SU-DHL-6 (cell line): Measurements from ENCODE around the gene FAM98B.

Experiments
- H2AFZ ChIP-seq: fragments of 200-600 bp; sonication (generic); 2 replicates; pipeline ENCODE4 v1.6.1; 2014; ENCODE audit warnings: low read depth, mild to moderate bottlenecking, moderate library complexity, mixed read lengths, antibody characterized with exemption, low read length; ENCODE audit not compliant: severe bottlenecking
- H3F3A ChIP-seq: fragments of 200-600 bp; shearing (Covaris generic); 2 replicates; pipeline ENCODE4 v1.6.0; 2016; ENCODE audit warnings: antibody characterized with exemption, mild to moderate bottlenecking; ENCODE audit not compliant: insufficient read depth
- H3K27ac ChIP-seq: fragments of 200-600 bp; sonication (generic); 2 replicates; pipeline ENCODE4 v1.5.1; 2016; ENCODE audit warnings: low read depth, mild to moderate bottlenecking, low read length, moderate library complexity, mixed read lengths
- H3K27me3 ChIP-seq: fragments of 200-600 bp; sonication (generic), shearing (Covaris generic); 2 replicates; pipeline ENCODE4 v1.6.0; 2014; ENCODE audit warnings: mild to moderate bottlenecking, low read length
- H3K36me3 ChIP-seq: fragments of 200-600 bp; sonication (generic); 2 replicates; pipeline ENCODE4 v1.6.1; 2014; ENCODE audit warnings: mild to moderate bottlenecking, low read length, mixed read lengths
- H3K4me2 ChIP-seq: fragments of 300-600, 200-600 bp; shearing (Covaris generic), sonication (generic); 2 replicates; pipeline ENCODE4 v1.6.0; 2014; ENCODE audit warnings: low read length, low read depth, mild to moderate bottlenecking; ENCODE audit not compliant: poor library complexity, severe bottlenecking
- H3K4me3 ChIP-seq: fragments of 200-600 bp; sonication (generic); 2 replicates; pipeline ENCODE4 v1.5.1; 2014; ENCODE audit warnings: antibody characterized with exemption, low read length, mild to moderate bottlenecking, mixed read lengths; ENCODE audit not compliant: insufficient read depth, poor library complexity, severe bottlenecking
- H3K79me2 ChIP-seq: fragments of 200-600 bp; sonication (generic); 2 replicates; pipeline ENCODE4 v1.6.1; 2014; ENCODE audit warnings: mild to moderate bottlenecking, low read length, moderate library complexity; ENCODE audit not compliant: insufficient read depth
- H3K9ac ChIP-seq: fragments of 200-600 bp; sonication (generic); 2 replicates; pipeline ENCODE4 v1.7.0; 2014; ENCODE audit warnings: mild to moderate bottlenecking, low read length
- H3K9me2 ChIP-seq: fragments of 200-600 bp; sonication (generic); replicated peaks from 2 replicates; pipeline ENCODE4 v1.6.1; 2014; ENCODE audit warnings: low read length; ENCODE audit not compliant: insufficient read depth
- H3K9me3 ChIP-seq: fragments of 200-600 bp; sonication (generic); 2 replicates; pipeline ENCODE4 v1.6.1; 2014; ENCODE audit warnings: low read length, mixed read lengths; ENCODE audit not compliant: insufficient read depth
- H4K20me1 ChIP-seq: fragments of 200-600 bp; sonication (generic); 2 replicates; pipeline ENCODE4 v1.6.1; 2014; ENCODE audit warnings: low read depth, mild to moderate bottlenecking, antibody characterized with exemption, low read length, moderate library complexity, mixed read lengths
- EZH2phosphoT487 ChIP-seq: fragments of 200-600 bp; sonication (generic), shearing (Covaris generic); conservative IDR thresholded peaks from 2 replicates; pipeline ENCODE4 v1.6.1; 2018; ENCODE audit warnings: mild to moderate bottlenecking, antibody characterized with exemption, low read length, moderate library complexity, mixed read lengths
- TF ChIP-seq, protein P1 (sequence below): fragments of 200-600 bp; sonication (generic); IDR thresholded peaks from one replicate; pipeline ENCODE4 v1.5.1; 2017; ENCODE audit warnings: antibody characterized with exemption, mild to moderate bottlenecking, low read length, moderate library complexity; ENCODE audit not compliant: insufficient read depth, poor library complexity, severe bottlenecking

FAM98B gene

GRCh38 chr15:38525489-38525888 is 71.6 kb downstream of the FAM98B start:
- no peaks in the 10 kb centered on the region for H3K27me3 ChIP-seq
- H3K4me3 ChIP-seq: no peak overlapping the region
- no peaks in the 10 kb centered on the region for H4K20me1 ChIP-seq
- H3K27ac ChIP-seq: no peak overlapping the region
- no peak overlapping the region for H3K9ac ChIP-seq
- H3K36me3 ChIP-seq: no peaks in the 10 kb centered on the region
- TF ChIP-seq EZH2phosphoT487: no peak
- TF ChIP-seq, protein P1, sequence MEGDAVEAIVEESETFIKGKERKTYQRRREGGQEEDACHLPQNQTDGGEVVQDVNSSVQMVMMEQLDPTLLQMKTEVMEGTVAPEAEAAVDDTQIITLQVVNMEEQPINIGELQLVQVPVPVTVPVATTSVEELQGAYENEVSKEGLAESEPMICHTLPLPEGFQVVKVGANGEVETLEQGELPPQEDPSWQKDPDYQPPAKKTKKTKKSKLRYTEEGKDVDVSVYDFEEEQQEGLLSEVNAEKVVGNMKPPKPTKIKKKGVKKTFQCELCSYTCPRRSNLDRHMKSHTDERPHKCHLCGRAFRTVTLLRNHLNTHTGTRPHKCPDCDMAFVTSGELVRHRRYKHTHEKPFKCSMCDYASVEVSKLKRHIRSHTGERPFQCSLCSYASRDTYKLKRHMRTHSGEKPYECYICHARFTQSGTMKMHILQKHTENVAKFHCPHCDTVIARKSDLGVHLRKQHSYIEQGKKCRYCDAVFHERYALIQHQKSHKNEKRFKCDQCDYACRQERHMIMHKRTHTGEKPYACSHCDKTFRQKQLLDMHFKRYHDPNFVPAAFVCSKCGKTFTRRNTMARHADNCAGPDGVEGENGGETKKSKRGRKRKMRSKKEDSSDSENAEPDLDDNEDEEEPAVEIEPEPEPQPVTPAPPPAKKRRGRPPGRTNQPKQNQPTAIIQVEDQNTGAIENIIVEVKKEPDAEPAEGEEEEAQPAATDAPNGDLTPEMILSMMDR: no peak
- H3F3A ChIP-seq: no peaks in the 10 kb centered on the region
- no peaks in the 10 kb centered on the region for H3K79me2 ChIP-seq
- H3K9me2 ChIP-seq: no peaks in the 10 kb centered on the region
- no peak overlapping the region for H2AFZ ChIP-seq
- H3K4me2 ChIP-seq: no peak overlapping the region
- no peaks in the 10 kb centered on the region for H3K9me3 ChIP-seq

DNA sequence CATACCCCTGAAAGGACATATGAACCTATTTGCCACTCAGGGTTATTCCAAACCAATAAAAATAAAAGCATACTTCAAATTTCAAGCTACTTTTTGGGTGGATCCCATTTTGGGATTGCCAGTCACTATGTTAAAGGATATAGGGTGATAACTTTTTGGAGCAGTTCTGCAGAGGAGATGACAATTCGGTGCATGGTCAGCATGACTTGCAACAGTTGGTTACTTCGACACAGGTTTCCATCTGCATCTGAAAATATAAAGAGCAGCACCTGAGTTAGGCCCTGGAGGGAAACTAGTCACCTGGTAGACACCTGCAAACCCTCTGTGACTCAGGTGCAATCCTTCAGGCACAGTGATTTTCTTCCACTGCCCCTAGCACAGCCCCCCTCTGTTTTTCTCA is 72.2 kb downstream of the FAM98B start:
- no peaks in the 10 kb centered on the region for H3K9me3 ChIP-seq
- H3K4me2 ChIP-seq: no peak overlapping the region
- no peaks in the 10 kb centered on the region for H3F3A ChIP-seq
- no peak overlapping the region for H3K27ac ChIP-seq
- no peaks in the 10 kb centered on the region for H3K79me2 ChIP-seq
- TF ChIP-seq, protein P1: no peak
- no peak for TF ChIP-seq EZH2phosphoT487
- no peaks in the 10 kb centered on the region for H3K36me3 ChIP-seq
- no peaks in the 10 kb centered on the region for H3K9me2 ChIP-seq
- no peak overlapping the region for H3K9ac ChIP-seq
- no peaks in the 10 kb centered on the region for H3K27me3 ChIP-seq
- H2AFZ ChIP-seq: no peak overlapping the region
- no peak overlapping the region for H3K4me3 ChIP-seq
- no peaks in the 10 kb centered on the region for H4K20me1 ChIP-seq

- no peaks in the 10 kb centered on the region for H3K9me2 ChIP-seq
- no peaks in the 10 kb centered on the region for H3K9me3 ChIP-seq
- no peaks in the 10 kb centered on the region for H4K20me1 ChIP-seq
- no peak for TF ChIP-seq EZH2phosphoT487
- TF ChIP-seq, protein P1: no peak
- H3F3A ChIP-seq: no peaks in the 10 kb centered on the region
- H3K4me2 ChIP-seq: no peak overlapping the region
- H3K27me3 ChIP-seq: no peaks in the 10 kb centered on the region
- H2AFZ ChIP-seq: no peak overlapping the region
- H3K79me2 ChIP-seq: no peaks in the 10 kb centered on the region
- H3K27ac ChIP-seq: no peak overlapping the region
- no peak overlapping the region for H3K9ac ChIP-seq
- no peak overlapping the region for H3K4me3 ChIP-seq
- H3K36me3 ChIP-seq: no peaks in the 10 kb centered on the region
Measured at GRCh38 chr15:38528294-38528693, 74.4 kb downstream of the FAM98B start.

DNA sequence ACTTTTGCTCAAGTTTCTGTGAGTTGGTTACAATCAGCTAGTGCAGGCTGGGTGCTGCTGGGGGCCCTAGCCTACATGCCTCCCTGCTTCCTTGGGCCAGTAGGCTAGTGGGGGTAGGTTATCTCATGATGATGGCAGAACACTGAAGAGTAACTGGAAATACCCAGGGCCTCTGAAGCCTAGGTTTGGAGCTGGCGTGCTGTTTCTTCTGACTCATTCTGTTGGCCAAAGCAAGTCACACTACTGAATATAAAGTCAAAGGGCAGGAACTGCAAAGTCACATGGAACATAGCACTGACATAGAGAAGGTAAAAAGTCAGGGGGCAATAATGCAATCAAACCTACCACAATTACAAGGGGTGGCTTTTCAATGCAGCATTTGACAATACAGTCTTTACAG is 76.2 kb downstream of the FAM98B start:
- Histone ChIP-seq H3K27ac (no peak overlapping the region), H3K9me3 (no peaks in the 10 kb centered on the region), H3K9me2 (no peaks in the 10 kb centered on the region), H4K20me1 (no peaks in the 10 kb centered on the region), H3F3A (no peaks in the 10 kb centered on the region), H3K36me3 (no peaks in the 10 kb centered on the region), H2AFZ (no peak overlapping the region), H3K9ac (no peak overlapping the region), H3K4me3 (no peak overlapping the region), H3K79me2 (no peaks in the 10 kb centered on the region), H3K4me2 (no peak overlapping the region), H3K27me3 (no peaks in the 10 kb centered on the region)
- no peak for TF ChIP-seq EZH2phosphoT487
- TF ChIP-seq, protein P1: no peak
